Measurements from ENCODE around the gene CELF6. TPM values are rescaled to one million over a fixed set of nuclear protein-coding genes. Genes with fewer than 3 reads are reported as not detected.

Gene CELF6
- total RNA-seq (2022; extraction: Qiagen RNA extraction; ENCODE audit: low read depth): 0.08 to 0.15 TPM (median 0.11 TPM) in 5 replicates

GRCh38 chr15:72319985-72320671 lies at the start of gene CELF6:
TSS of gene CELF6 (minus strand) at chr15:72320157. CDS start at chr15:72319874, 283 bp downstream.

GRCh38 chr15:72272213-72272996 lies 47.6 kb downstream of the CELF6 start, which contains the start of gene PARP6:
TSS of gene PARP6 (minus strand) at chr15:72272554. CDS start at chr15:72267477, 5,077 bp downstream.

Other genes with a start within 250 kb of the CELF6 start
- gene MYO9A, start 202.0 kb downstream of the CELF6 start, total RNA-seq (2022; extraction: Qiagen RNA extraction; ENCODE audit: low read depth): 4.6 to 10.4 TPM (median 8.7 TPM) in 5 replicates
- 1.4 to 2.1 TPM (median 1.8 TPM) in 5 replicates for gene SENP8, start 201.8 kb downstream of the CELF6 start, total RNA-seq (2022; extraction: Qiagen RNA extraction; ENCODE audit: low read depth)
- not detected in 5 replicates for gene GRAMD2A, start 122.4 kb downstream of the CELF6 start, total RNA-seq (2022; extraction: Qiagen RNA extraction; ENCODE audit: low read depth)
- 3,123 to 3,571 TPM (median 3,497 TPM) in 5 replicates for gene PKM, start 89.0 kb downstream of the CELF6 start, total RNA-seq (2022; extraction: Qiagen RNA extraction; ENCODE audit: low read depth)
- gene PARP6, start 47.6 kb downstream of the CELF6 start, total RNA-seq (2022; extraction: Qiagen RNA extraction; ENCODE audit: low read depth): 46.6 to 67.1 TPM (median 58.9 TPM) in 5 replicates
- 130 to 174 TPM (median 144 TPM) in 5 replicates for gene HEXA, start 55.9 kb upstream of the CELF6 start, total RNA-seq (2022; extraction: Qiagen RNA extraction; ENCODE audit: low read depth)
- gene TMEM202, start 78.1 kb upstream of the CELF6 start, total RNA-seq (2022; extraction: Qiagen RNA extraction; ENCODE audit: low read depth): not detected in 5 replicates
- 51.9 to 86.7 TPM (median 76.2 TPM) in 5 replicates for gene ARIH1, start 154.2 kb upstream of the CELF6 start, total RNA-seq (2022; extraction: Qiagen RNA extraction; ENCODE audit: low read depth)

Data from A549 treated with RU486 at 1 μM for 4 hours (cell line).